HepG2 (cell line): ENCODE results near the gene ROM1. TPM values are rescaled to one million over a fixed set of nuclear protein-coding genes. Genes with fewer than 3 reads are reported as not detected.

Experiments
- HOXA7 ChIP-seq: sonication (generic); formaldehyde crosslinking; IDR thresholded peaks from 2 replicates; pipeline ENCODE4 v1.8.1; 2022; ENCODE audit warnings: mild to moderate bottlenecking, missing genetic modification reagents, moderate library complexity
- SIX4 ChIP-seq: sonication (generic); formaldehyde crosslinking; IDR thresholded peaks from 2 replicates; pipeline ENCODE4 v1.4.0; 2020; ENCODE audit warnings: missing genetic modification reagents
- TEF ChIP-seq: sonication (generic); formaldehyde crosslinking; IDR thresholded peaks from 2 replicates; pipeline ENCODE4 v1.5.0; 2020; ENCODE audit warnings: missing genetic modification reagents
- ZBTB33 ChIP-seq: sonication (generic); formaldehyde crosslinking; IDR thresholded peaks from 2 replicates; pipeline ENCODE4 v1.4.0; 2020; ENCODE audit warnings: missing genetic modification reagents
- ZSCAN22 ChIP-seq: sonication (generic); formaldehyde crosslinking; IDR thresholded peaks from 2 replicates; pipeline ENCODE4 v1.4.0; 2020; ENCODE audit warnings: mild to moderate bottlenecking, missing genetic modification reagents
- polyA plus RNA-seq, 8 experiments: library from polyadenylated mRNA; depleted of rRNA in 3 of 8; stranded (reverse) in 7 of 8; unstranded in 1 of 8; fragments of >200 nt; fragmentation: Illumina TruSeq in 4 of 8; extraction: Trizol in 4 of 8; gene quantifications; 2 replicates each; pipeline versions ENCODE4 v1.2.1 to v1.2.3, GENCODE V29; 2011 to 2016; ENCODE audit warnings: low read depth in 4 of 8, missing spikeins in 1 of 8, mixed read lengths in 1 of 8; ENCODE audit not compliant: insufficient read depth in 1 of 8
- total RNA-seq, 5 experiments: library from RNA; depleted of rRNA; stranded (reverse); fragments of >200 nt; fragmentation: Illumina TruSeq; extraction: Trizol; gene quantifications; 2 replicates each; pipeline ENCODE4 v1.2.3, GENCODE V29; 2016; ENCODE audit warnings: low read depth in 1 of 5
- TF ChIP-seq, protein P1 (sequence below): sonication (generic); formaldehyde crosslinking; IDR thresholded peaks from 2 replicates; pipeline ENCODE4 v1.4.0; 2020; ENCODE audit warnings: low read depth, mild to moderate bottlenecking, missing genetic modification reagents
- TF ChIP-seq, protein P2 (sequence below): sonication (generic); formaldehyde crosslinking; IDR thresholded peaks from 2 replicates; pipeline ENCODE4 v1.5.0; 2020; ENCODE audit warnings: missing genetic modification reagents, mild to moderate bottlenecking, borderline replicate concordance
- TF ChIP-seq, protein P3 (sequence below): IDR thresholded peaks from 2 replicates; pipeline ENCODE4 v1.6.1; 2016; ENCODE audit warnings: missing biosample characterization, missing genetic modification reagents, low read depth
- TF ChIP-seq, protein P4 (sequence below), 2 experiments: IDR thresholded peaks; 2 replicates each; pipeline ENCODE4 v1.6.1; 2011 to 2012; ENCODE audit warnings: low read length in 2 of 2, borderline replicate concordance in 1 of 2, low read depth in 1 of 2, mild to moderate bottlenecking in 1 of 2, moderate library complexity in 1 of 2

The ROM1 gene
- total and polyA plus RNA-seq, 2 of the 13 experiments (the other 11 are each of a cell fraction or from before 2014, with no cell fraction given) = 1.2 to 2.4 TPM

- TF ChIP-seq, protein P1, sequence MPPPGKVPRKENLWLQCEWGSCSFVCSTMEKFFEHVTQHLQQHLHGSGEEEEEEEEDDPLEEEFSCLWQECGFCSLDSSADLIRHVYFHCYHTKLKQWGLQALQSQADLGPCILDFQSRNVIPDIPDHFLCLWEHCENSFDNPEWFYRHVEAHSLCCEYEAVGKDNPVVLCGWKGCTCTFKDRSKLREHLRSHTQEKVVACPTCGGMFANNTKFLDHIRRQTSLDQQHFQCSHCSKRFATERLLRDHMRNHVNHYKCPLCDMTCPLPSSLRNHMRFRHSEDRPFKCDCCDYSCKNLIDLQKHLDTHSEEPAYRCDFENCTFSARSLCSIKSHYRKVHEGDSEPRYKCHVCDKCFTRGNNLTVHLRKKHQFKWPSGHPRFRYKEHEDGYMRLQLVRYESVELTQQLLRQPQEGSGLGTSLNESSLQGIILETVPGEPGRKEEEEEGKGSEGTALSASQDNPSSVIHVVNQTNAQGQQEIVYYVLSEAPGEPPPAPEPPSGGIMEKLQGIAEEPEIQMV (CRISPR knock-in tag) = no peak
- no peak for TF ChIP-seq SIX4 (CRISPR knock-in tag)
- no peak for TF ChIP-seq ZSCAN22 (CRISPR knock-in tag)
- TF ChIP-seq, protein P2, sequence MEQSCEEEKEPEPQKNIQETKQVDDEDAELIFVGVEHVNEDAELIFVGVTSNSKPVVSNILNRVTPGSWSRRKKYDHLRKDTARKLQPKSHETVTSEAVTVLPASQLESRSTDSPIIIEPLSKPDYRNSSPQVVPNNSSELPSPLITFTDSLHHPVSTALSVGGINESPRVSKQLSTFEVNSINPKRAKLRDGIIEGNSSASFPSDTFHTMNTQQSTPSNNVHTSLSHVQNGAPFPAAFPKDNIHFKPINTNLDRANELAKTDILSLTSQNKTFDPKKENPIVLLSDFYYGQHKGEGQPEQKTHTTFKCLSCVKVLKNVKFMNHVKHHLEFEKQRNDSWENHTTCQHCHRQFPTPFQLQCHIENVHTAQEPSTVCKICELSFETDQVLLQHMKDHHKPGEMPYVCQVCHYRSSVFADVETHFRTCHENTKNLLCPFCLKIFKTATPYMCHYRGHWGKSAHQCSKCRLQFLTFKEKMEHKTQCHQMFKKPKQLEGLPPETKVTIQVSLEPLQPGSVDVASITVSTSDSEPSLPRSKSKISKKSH = no peak
- TF ChIP-seq, protein P3, sequence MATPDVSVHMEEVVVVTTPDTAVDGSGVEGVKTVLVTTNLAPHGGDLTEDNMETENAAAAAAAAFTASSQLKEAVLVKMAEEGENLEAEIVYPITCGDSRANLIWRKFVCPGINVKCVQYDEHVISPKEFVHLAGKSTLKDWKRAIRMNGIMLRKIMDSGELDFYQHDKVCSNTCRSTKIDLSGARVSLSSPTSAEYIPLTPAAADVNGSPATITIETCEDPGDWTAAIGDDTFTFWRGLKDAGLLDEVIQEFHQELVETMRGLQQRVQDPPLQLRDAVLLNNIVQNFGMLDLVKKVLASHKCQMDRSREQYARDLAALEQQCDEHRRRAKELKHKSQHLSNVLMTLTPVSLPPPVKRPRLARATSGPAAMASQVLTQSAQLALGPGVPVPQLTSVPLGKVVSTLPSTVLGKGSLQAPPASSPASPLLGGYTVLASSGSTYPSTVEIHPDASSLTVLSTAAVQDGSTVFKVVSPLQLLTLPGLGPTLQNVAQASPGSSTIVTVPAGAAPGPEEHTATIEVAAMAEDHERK (CRISPR knock-in tag) = no peak
- no peak for TF ChIP-seq HOXA7 (CRISPR knock-in tag)
- TF ChIP-seq TEF (CRISPR knock-in tag) = no peak
- TF ChIP-seq, protein P4, sequence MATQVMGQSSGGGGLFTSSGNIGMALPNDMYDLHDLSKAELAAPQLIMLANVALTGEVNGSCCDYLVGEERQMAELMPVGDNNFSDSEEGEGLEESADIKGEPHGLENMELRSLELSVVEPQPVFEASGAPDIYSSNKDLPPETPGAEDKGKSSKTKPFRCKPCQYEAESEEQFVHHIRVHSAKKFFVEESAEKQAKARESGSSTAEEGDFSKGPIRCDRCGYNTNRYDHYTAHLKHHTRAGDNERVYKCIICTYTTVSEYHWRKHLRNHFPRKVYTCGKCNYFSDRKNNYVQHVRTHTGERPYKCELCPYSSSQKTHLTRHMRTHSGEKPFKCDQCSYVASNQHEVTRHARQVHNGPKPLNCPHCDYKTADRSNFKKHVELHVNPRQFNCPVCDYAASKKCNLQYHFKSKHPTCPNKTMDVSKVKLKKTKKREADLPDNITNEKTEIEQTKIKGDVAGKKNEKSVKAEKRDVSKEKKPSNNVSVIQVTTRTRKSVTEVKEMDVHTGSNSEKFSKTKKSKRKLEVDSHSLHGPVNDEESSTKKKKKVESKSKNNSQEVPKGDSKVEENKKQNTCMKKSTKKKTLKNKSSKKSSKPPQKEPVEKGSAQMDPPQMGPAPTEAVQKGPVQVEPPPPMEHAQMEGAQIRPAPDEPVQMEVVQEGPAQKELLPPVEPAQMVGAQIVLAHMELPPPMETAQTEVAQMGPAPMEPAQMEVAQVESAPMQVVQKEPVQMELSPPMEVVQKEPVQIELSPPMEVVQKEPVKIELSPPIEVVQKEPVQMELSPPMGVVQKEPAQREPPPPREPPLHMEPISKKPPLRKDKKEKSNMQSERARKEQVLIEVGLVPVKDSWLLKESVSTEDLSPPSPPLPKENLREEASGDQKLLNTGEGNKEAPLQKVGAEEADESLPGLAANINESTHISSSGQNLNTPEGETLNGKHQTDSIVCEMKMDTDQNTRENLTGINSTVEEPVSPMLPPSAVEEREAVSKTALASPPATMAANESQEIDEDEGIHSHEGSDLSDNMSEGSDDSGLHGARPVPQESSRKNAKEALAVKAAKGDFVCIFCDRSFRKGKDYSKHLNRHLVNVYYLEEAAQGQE (IDR thresholded peaks at IDR 0.05; ENCODE audit: borderline replicate concordance in 1 of 2, low read depth in 1 of 2, low read length in 2 of 2) = no peak
- TF ChIP-seq ZBTB33 = 0 out of 2 replicates have a peak, but pooled peaks have one; percentile 9
Measured at GRCh38 chr11:62612366-62613290, at the start of gene ROM1, which contains the start of gene EML3 (continued).
